WI38 (cell line): ENCODE results near the gene GPSM1.
"Not testable (repeated sequence)": the region's sequence is repeated elsewhere in the genome, so short reads cannot be mapped to it uniquely, and the experiment has no call there.

Source experiments
- H3K4me3 ChIP-seq: 2 replicates; pipeline ENCODE4 v1.5.1; 2011; ENCODE audit warnings: low read depth, mild to moderate bottlenecking, control low read depth, low read length
- TF ChIP-seq, protein P1 (sequence below): IDR thresholded peaks from 2 replicates; pipeline ENCODE4 v1.5.1; 2012; ENCODE audit warnings: low read depth, mild to moderate bottlenecking, control low read depth, low read length

Gene GPSM1

DNA sequence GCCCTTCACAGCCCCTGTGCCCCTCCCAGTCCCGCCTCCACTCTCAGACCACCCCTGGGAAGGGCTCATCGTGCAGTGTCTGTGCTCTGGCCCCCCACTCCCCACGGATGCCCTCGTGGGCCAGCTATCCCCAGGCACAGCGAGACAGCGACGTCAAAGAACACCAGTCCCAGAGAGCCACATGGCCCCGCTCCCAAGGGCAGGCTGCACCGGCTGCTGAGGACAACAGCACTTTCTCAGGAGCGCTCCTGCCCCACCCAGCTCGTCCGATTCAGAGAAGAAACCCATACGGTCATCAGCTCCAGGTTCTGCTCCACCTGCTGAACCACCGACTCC lies 77.4 kb downstream of the GPSM1 start:
- no peak overlapping the region for H3K4me3 ChIP-seq

DNA sequence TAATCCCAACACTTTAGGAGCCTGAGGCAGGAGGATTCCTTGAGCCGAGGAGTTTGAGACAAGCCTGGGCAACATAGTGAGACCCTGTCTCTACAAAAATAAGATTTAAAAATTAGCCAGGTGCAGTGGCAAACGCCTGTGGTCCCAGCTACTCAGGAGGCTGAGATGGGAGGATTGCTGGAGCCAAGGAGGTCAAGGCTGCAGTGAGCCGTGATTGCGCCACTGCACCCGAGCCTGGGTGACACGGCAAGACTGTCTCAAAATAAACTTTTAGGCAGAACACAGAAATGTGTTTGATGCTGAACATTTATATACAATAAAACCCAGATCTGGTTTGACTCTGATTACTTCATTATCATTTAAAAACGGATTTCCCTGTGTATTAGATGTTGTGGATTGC lies 78.1 kb downstream of the GPSM1 start:
- no peak overlapping the region for H3K4me3 ChIP-seq
- TF ChIP-seq, protein P1, sequence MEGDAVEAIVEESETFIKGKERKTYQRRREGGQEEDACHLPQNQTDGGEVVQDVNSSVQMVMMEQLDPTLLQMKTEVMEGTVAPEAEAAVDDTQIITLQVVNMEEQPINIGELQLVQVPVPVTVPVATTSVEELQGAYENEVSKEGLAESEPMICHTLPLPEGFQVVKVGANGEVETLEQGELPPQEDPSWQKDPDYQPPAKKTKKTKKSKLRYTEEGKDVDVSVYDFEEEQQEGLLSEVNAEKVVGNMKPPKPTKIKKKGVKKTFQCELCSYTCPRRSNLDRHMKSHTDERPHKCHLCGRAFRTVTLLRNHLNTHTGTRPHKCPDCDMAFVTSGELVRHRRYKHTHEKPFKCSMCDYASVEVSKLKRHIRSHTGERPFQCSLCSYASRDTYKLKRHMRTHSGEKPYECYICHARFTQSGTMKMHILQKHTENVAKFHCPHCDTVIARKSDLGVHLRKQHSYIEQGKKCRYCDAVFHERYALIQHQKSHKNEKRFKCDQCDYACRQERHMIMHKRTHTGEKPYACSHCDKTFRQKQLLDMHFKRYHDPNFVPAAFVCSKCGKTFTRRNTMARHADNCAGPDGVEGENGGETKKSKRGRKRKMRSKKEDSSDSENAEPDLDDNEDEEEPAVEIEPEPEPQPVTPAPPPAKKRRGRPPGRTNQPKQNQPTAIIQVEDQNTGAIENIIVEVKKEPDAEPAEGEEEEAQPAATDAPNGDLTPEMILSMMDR: no peak

More for the DNA sequence above, 77.4 kb downstream of the GPSM1 start:
- TF ChIP-seq, protein P1: no peak

DNA sequence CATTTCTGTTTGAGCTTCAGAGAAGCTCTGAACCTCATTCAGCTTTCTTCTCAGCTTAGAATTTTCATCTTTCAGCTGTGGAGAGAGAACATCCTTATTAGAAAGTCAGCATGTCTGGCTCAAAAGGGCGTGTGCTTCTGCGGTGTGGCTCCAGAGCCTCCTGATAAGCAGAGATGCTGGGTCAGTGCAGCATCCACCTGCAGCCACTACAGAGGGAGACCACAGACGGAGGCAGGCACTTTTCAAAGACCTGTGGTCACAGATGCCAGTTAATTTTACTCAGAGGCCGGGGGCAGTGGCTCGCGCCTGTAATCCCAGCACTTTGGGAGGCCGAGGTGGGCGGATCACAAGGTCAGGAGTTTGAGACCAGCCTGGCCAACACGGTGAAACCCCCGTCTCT lies 78.6 kb downstream of the GPSM1 start:
- not testable (repeated sequence) for H3K4me3 ChIP-seq

DNA sequence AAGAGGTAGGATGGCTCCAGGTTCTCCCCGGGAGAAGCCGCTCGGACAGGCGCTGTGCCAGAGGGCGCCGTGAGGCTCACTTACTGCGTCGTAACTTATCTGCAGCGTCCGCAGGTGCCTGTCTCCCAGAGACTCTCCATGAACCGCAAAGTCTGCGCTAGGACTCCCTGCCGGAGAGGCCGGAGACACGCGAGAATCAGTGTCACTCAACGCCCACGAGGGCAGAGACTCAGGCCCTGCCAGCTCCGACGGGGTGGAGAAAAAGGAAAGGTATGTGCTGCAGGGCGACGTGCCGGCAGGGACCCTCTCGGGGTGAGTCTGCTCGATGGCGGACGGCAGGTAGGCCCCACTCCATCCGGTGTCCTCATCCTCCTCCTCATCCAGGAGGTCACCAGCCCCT lies 79.7 kb downstream of the GPSM1 start:
- H3K4me3 ChIP-seq: not testable (repeated sequence)

DNA sequence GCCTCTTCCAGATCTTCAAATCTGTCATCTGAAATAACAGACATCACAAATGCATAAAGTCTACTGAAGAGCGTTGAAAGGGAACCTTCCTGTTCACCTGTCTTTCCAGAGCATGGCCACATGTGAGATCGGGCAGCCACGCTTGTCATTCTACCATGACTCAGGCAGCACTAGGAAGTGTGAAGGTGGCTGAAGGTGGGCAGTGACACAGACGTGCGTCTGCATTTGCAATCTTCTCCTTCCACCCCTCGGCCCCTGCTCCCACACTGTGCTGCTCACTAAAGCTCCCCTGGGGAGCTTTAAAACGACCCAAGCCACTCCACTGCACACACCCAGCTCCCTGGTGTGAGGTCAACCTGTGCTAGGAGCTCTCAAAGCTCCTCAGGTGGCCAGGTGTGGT lies 80.6 kb downstream of the GPSM1 start:
- TF ChIP-seq, protein P1: no peak
- no peak overlapping the region for H3K4me3 ChIP-seq
